NCI-H146 treated with DMSO at 0.1 percent for 48 hours (cell line): ENCODE measurements around the gene C17orf58.
"Not testable (repeated sequence)": the region's sequence is repeated elsewhere in the genome, so short reads cannot be mapped to it uniquely, and the experiment has no call there.

ENCODE experiments used
- DNase-seq: peaks from one replicate; lab custom pipeline; 2025; ENCODE audit not compliant: unreplicated experiment; lab: John Stamatoyannopoulos, UW

C17orf58 gene

DNA sequence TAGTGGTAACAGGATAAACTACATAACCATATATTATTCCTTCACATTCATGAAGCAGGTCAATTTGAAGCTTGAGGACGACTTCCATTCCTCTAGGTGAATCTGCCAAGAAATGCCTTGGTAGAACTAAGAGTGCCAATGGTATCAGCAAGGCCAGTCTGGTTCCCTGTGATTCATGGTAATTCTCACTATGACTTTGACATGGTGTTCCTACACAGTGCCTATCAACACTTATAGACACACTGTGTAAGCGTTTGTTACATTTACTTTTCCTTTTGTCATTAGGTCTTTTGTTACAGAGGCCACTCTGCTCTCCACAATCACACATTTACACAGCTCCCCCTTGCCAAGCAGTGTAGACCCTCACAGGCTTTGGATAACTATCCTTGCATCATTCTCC, 34.1 kb downstream of the C17orf58 start:
- not testable (repeated sequence) for DNase-seq

DNA sequence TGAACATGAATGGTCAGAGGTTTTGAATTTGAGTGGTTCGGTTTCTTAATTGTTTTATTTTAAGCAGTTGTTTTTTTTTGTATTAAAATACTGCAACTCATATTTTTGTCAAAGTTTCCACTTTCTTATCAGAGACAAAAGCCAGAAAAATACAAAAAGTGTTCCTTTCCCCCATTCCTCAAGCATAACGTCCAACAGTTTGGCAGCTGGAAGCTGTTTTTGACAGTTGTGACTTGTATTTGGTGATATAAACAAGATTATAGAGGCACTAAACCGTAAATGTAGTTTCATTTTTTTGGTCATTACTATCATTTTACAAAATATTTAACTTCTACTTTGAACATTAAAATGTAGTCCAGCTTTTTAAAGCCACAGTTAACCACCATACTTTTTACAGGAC, 36.0 kb downstream of the C17orf58 start:
- not testable (repeated sequence) for DNase-seq

DNA sequence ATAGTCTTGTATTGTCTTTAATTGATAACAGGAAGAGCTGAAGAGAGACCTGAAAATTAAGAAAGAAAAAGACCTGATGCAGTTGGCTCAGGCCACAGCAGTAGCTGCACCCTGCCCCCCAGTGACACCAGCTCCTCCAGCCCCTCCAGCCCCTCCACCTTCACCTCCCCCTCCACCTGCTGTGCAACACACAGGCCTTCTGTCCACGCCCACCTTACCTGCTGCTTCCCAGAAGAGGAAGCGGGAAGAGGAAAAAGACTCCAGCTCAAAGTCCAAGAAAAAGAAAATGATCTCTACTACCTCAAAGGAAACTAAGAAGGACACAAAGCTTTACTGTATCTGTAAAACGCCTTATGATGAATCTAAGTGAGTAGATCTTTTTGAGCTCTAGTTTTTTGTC, 36.8 kb downstream of the C17orf58 start:
- DNase-seq = no peak

DNA sequence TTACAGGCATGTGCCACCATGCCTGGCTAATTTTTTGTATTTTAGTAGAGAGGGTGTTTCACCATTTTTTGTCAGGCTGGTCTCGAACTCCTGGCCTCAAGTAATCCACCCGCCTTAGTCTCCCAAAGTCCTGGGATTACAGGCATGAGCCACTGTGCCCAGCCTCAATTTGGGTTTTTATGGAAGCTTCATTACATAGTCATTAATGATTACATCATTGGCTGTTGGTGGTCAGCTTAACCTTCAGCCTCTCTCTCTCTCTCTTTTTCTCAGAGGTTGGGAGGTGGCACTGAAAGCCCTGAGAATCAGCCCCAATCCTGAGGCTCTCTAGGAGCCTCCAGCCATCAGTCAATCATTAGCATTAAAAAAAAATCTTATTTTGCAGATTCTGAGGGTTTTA, 45.3 kb downstream of the C17orf58 start:
- no peak for DNase-seq

DNA sequence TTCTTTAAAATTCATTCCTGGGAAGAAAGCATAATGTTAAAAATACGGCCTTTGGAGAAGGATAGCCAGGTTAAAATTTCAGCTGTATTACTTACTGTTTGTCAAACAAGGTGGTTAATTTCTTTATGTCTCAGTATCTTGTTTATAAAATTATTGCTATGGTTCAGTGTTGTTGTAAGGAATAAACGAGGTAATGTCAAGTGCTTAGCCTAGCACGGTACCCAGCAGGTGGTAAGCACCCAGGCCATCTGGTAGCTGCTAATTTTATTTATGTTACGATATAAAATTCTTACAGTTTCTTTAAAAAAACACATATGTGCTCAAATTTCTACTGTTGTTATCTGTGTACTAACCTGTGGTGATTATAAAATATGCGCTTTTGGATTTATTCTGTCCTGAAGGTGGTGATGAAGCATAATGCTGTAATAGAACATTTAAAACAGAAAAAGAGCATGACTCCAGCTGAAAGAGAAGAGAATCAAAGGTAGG, 48.9 kb downstream of the C17orf58 start:
- DNase-seq = no peak

DNA sequence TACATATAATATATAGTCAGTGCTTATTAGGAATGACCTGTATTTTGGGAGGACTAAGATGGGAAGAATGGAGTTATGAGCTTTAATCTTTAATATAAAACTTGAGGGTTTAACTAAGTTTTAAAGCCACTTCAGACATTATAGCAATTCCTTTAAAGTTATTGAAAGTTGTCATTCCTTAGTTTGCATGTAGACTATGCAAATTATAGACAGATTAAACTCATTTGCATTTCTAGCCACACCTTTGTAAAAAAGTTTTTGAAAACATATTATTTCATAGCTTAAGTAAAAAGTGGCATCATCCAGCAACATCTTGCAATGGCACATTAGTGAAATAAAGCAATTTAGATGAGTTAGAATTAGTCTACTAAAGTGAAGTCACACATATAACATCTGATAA, 49.8 kb downstream of the C17orf58 start:
- no peak for DNase-seq

DNA sequence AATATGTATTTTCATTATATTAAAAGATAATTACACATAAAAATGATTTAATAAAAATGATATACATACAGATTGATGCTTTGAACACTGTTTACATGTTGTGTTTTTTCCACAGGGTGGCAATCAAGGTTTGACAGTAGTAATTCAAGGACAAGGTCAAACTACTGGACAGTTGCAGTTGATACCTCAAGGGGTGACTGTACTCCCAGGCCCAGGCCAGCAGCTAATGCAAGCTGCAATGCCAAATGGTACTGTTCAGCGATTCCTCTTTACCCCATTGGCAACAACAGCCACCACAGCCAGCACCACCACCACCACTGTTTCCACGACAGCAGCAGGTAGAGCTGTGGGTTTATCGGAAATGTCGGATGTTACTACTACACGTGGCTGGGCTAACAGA, 52.2 kb downstream of the C17orf58 start:
- DNase-seq = no peak

DNA sequence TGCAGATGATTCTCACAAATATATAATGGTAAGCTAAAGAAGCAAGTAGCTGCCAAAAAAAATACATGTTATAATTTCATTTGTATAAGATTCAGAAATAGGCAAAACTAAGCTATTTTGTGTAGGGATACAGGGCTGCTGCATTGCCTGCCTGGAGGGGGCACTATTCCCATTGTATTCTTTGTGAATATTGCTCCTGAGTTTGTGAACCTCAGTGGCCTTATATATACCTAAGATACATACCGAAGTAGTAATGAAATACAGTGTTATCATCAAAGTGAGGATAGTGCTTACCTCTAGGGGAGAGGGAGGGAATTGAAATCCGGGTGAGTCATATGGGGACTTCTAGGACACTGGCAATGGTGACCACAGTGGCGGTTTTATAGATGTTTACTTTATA, 53.5 kb downstream of the C17orf58 start:
- DNase-seq = no peak
